Stimulated activated naive B cell treated with anti-CD40 and anti-IgM and Interleukin-4, amounts not matched to agents 10 μg/mL and 1 μg/mL and 100 μg/mL, for 72 hours (primary cell): ENCODE results near the gene ZFAND3.
A peak's percentile ranks its signal among the peaks of the same experiment; 100 is the strongest.
"Not testable (repeated sequence)": the region's sequence is repeated elsewhere in the genome, so short reads cannot be mapped to it uniquely, and the experiment has no call there.

Source experiments
- ATAC-seq, 2 donors: fragments of 150-1000 bp; cut with Tn5 transposase; replicated peaks; 2 replicates each; pipeline ENCODE4 v1.10.0; 2021; ENCODE audit warnings: moderate library complexity in 1 of 2
- DNase-seq: peaks from one replicate; pipeline ENCODE4 v3.0.0; 2021
- H3K27ac Mint-ChIP-seq: one replicate; pipeline ENCODE4 v1.8.0; 2022; ENCODE audit warnings: mild to moderate bottlenecking, mixed read lengths
- H3K27me3 Mint-ChIP-seq, 2 donors: one replicate each; pipeline ENCODE4 v1.8.0; 2022; ENCODE audit warnings: mixed read lengths in 2 of 2
- H3K36me3 Mint-ChIP-seq, 2 donors: one replicate each; pipeline ENCODE4 v1.8.0; 2022; ENCODE audit warnings: mixed read lengths in 2 of 2, mild to moderate bottlenecking in 1 of 2
- H3K4me1 Mint-ChIP-seq, 2 donors: one replicate each; pipeline ENCODE4 v1.8.0; 2022; ENCODE audit warnings: mixed read lengths in 2 of 2, mild to moderate bottlenecking in 1 of 2
- H3K4me3 Mint-ChIP-seq, 2 donors: one replicate each; pipeline ENCODE4 v1.8.0; 2022; ENCODE audit warnings: mild to moderate bottlenecking in 2 of 2, mixed read lengths in 2 of 2, moderate library complexity in 1 of 2
- H3K9me3 Mint-ChIP-seq, 2 donors: one replicate each; pipeline ENCODE4 v1.8.0; 2022; ENCODE audit warnings: mixed read lengths in 2 of 2, mild to moderate bottlenecking in 1 of 2

The ZFAND3 gene

GRCh38 chr6:38039502-38039901, 220.0 kb downstream of the ZFAND3 start:
- Mint-ChIP-seq H3K9me3 (peaks cover 2 to 4% of the 10 kb centered on the region in 2 donors), H3K4me3 (no peak overlapping the region), H3K36me3 (peaks cover 3 to 7% of the 10 kb centered on the region in 2 donors), H3K27me3 (no peaks in the 10 kb centered on the region), H3K4me1 (peaks cover 12 to 31% of the 10 kb centered on the region in 2 donors), H3K27ac (no peak overlapping the region)
- no peak for DNase-seq
- no peak for ATAC-seq

- no peak overlapping the region for H3K4me3 Mint-ChIP-seq
- ATAC-seq (no peak), DNase-seq (no peak)
- peaks cover 12 to 28% of the 10 kb centered on the region in 2 donors for H3K4me1 Mint-ChIP-seq
- peaks cover 3 to 7% of the 10 kb centered on the region in 2 donors for H3K36me3 Mint-ChIP-seq
- H3K27ac Mint-ChIP-seq = no peak overlapping the region
- no peaks in the 10 kb centered on the region for H3K27me3 Mint-ChIP-seq
- H3K9me3 Mint-ChIP-seq = peaks cover 2 to 4% of the 10 kb centered on the region in 2 donors
Observed at GRCh38 chr6:38040254-38040653, 220.7 kb downstream of the ZFAND3 start.

DNA sequence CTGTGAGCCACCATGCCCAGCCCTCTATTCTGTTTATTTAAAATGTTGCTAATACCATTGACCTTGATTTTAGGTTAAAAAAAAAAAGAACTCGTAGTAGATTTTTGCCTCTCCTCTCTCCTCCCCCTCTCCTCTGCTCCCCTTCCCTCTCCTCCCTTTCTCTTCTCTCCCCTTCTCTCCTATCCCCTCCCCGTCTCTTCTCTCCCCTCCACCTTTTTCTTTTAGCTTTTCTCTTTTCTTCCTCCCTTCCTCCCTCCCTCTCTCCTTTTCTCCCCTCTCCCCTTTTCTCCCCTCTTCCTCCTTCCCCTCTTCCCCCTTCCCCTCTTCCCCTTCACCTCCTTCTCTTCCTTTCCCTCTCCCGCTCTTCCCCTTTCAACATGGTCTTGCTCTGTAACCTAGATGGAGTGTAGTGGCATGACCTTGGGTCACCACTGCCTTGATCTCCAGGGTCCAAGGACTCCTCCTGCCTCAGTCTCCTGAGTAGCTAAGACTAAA, 223.8 kb downstream of the ZFAND3 start:
- no peak for DNase-seq
- no peak overlapping the region for H3K27ac Mint-ChIP-seq
- H3K9me3 Mint-ChIP-seq = no peaks in the 10 kb centered on the region
- peaks cover 0 to 4% of the 10 kb centered on the region in 2 donors for H3K36me3 Mint-ChIP-seq
- no peak for ATAC-seq
- no peaks in the 10 kb centered on the region for H3K27me3 Mint-ChIP-seq
- peaks cover 7 to 10% of the 10 kb centered on the region in 2 donors for H3K4me1 Mint-ChIP-seq
- peak overlapping the region in 1 of 2 donors; percentile 22 for H3K4me3 Mint-ChIP-seq

GRCh38 chr6:38045701-38046305, 226.3 kb downstream of the ZFAND3 start:
- Mint-ChIP-seq H3K27ac (no peak overlapping the region), H3K36me3 (peaks cover 9 to 12% of the 10 kb centered on the region in 2 donors), H3K27me3 (no peaks in the 10 kb centered on the region), H3K4me3 (no peak overlapping the region), H3K9me3 (peaks cover 0 to 1% of the 10 kb centered on the region in 2 donors), H3K4me1 (peaks cover 9 to 16% of the 10 kb centered on the region in 2 donors)
- no peak for ATAC-seq
- no peak for DNase-seq

DNA sequence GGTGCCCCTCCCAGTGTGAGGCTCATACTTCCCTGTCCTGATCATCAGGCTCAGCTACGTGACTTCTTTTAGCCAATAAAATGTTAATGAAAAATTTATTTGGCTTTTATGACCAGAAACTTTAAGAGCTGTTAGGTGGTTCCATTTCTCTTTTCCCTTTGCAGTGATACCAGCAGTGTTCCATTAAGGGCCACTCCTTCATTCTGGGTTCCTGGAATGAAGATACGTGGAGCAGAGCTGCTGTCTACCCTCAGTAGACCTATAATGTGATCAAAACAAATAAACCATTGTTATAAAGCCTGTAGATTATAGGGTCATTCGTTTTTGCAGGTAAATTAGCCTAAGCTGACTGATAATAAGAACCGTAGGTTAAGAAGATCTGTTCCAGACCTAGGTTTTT, 228.0 kb downstream of the ZFAND3 start:
- no peaks in the 10 kb centered on the region for H3K27me3 Mint-ChIP-seq
- ATAC-seq (no peak), DNase-seq (no peak)
- H3K4me3 Mint-ChIP-seq = no peak overlapping the region
- peaks cover 10% of the 10 kb centered on the region in 2 donors for H3K36me3 Mint-ChIP-seq
- H3K4me1 Mint-ChIP-seq = peaks cover 8 to 16% of the 10 kb centered on the region in 2 donors
- H3K27ac Mint-ChIP-seq = no peak overlapping the region
- peaks cover 0 to 1% of the 10 kb centered on the region in 2 donors for H3K9me3 Mint-ChIP-seq

DNA sequence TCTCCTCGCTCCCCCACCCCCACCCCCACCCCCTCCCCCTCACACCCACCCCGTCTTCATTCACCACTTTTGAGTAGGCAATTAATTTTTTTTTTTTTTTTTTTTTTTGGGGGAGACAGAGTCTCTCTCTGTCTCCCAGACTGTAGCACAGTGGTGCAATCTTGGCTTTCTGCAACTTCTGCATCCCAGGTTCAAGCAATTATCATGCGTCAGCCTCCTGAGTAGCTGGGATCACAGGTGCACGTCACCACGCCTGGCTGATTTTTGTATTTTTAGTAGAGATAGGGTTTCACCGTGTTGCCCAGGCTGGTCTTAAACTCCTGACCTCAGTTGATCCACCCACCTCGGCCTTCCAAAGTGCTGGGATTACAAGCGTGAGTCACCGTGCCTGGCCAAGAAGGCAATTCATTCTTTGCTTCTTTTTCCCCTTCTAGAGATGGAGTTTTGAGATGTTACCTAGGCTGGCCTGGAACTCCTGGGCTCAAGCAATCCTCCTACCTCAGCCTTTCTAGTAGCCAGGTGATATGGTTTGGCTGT, 230.4 kb downstream of the ZFAND3 start:
- Mint-ChIP-seq H3K36me3 (peaks cover 10% of the 10 kb centered on the region in 2 donors), H3K4me1 (peaks cover 12 to 28% of the 10 kb centered on the region in 2 donors), H3K27ac (peak overlapping the region; percentile 15)
- not testable (repeated sequence) for ATAC-seq, H3K27me3 Mint-ChIP-seq, H3K4me3 Mint-ChIP-seq, DNase-seq, H3K9me3 Mint-ChIP-seq

DNA sequence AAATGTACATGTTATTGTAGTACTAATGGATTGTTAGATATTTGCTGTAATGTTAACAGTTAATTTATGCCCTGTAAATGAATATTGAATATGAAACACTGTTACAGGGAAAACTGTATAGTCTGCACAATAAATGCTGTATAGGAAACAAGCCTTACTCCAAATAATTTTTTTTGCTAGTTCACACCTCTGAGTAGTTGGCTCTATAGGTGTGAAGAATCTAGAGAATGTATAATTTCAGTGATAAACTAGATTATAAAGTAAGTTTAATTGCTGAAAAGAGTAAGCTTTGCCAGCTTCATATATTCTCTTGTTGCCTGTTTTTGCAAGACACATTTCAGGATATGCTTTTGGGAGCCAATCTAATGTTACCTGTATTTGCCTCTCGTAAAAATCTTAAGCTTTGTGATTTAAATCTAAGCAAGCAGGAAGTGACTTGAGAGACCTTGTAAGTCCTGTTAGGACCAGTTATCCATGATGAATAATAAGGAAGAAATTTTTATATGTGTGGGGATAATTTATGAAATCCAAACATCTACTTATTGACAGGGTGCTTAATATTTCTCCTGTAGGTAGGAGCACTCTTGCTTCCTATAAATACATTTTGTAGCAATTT, 232.4 kb downstream of the ZFAND3 start:
- DNase-seq (no peak), ATAC-seq (no peak)
- peaks cover 0 to 1% of the 10 kb centered on the region in 2 donors for H3K9me3 Mint-ChIP-seq
- no peak overlapping the region for H3K27ac Mint-ChIP-seq
- H3K27me3 Mint-ChIP-seq = no peaks in the 10 kb centered on the region
- H3K4me1 Mint-ChIP-seq = peaks cover 18 to 33% of the 10 kb centered on the region in 2 donors
- peaks cover 10% of the 10 kb centered on the region in 2 donors for H3K36me3 Mint-ChIP-seq
- H3K4me3 Mint-ChIP-seq = no peak overlapping the region

GRCh38 chr6:38054527-38055202, 235.1 kb downstream of the ZFAND3 start:
- H3K4me1 Mint-ChIP-seq = peaks cover 21 to 47% of the 10 kb centered on the region in 2 donors
- ATAC-seq (no peak), DNase-seq (no peak)
- no peak overlapping the region for H3K27ac Mint-ChIP-seq
- peaks cover 7 to 10% of the 10 kb centered on the region in 2 donors for H3K36me3 Mint-ChIP-seq
- H3K9me3 Mint-ChIP-seq = no peaks in the 10 kb centered on the region
- H3K4me3 Mint-ChIP-seq = no peak overlapping the region
- H3K27me3 Mint-ChIP-seq = no peaks in the 10 kb centered on the region

- Mint-ChIP-seq H3K36me3 (peaks cover 4 to 6% of the 10 kb centered on the region in 2 donors), H3K9me3 (no peaks in the 10 kb centered on the region), H3K27ac (peak overlapping the region; percentile 27), H3K27me3 (no peaks in the 10 kb centered on the region), H3K4me3 (no peak overlapping the region), H3K4me1 (peaks cover 21 to 46% of the 10 kb centered on the region in 2 donors)
- DNase-seq (no peak), ATAC-seq (no peak)
Observed at GRCh38 chr6:38055203-38055589, 235.7 kb downstream of the ZFAND3 start.

GRCh38 chr6:38056361-38056760, 236.8 kb downstream of the ZFAND3 start:
- H3K4me1 Mint-ChIP-seq = peaks cover 19 to 37% of the 10 kb centered on the region in 2 donors
- no peaks in the 10 kb centered on the region for H3K27me3 Mint-ChIP-seq
- no peak overlapping the region for H3K4me3 Mint-ChIP-seq
- no peak overlapping the region for H3K27ac Mint-ChIP-seq
- H3K36me3 Mint-ChIP-seq = peaks cover 5% of the 10 kb centered on the region in 2 donors
- ATAC-seq = no peak
- H3K9me3 Mint-ChIP-seq = no peaks in the 10 kb centered on the region
- no peak for DNase-seq

GRCh38 chr6:38057994-38058393, 238.5 kb downstream of the ZFAND3 start:
- peak; percentile 99 for ATAC-seq
- Mint-ChIP-seq H3K4me3 (no peak overlapping the region), H3K9me3 (no peaks in the 10 kb centered on the region), H3K4me1 (peaks cover 18 to 33% of the 10 kb centered on the region in 2 donors), H3K36me3 (peaks cover 10 to 14% of the 10 kb centered on the region in 2 donors), H3K27me3 (no peaks in the 10 kb centered on the region), H3K27ac (peak overlapping the region; percentile 80)
- peak; percentile 48 for DNase-seq

GRCh38 chr6:38062066-38062465, 242.5 kb downstream of the ZFAND3 start:
- Mint-ChIP-seq H3K27me3 (no peaks in the 10 kb centered on the region), H3K36me3 (peaks cover 21 to 37% of the 10 kb centered on the region in 2 donors), H3K27ac (peak overlapping the region; percentile 27), H3K4me3 (no peak overlapping the region), H3K9me3 (no peaks in the 10 kb centered on the region), H3K4me1 (peaks cover 22 to 32% of the 10 kb centered on the region in 2 donors)
- DNase-seq (no peak), ATAC-seq (no peak)

DNA sequence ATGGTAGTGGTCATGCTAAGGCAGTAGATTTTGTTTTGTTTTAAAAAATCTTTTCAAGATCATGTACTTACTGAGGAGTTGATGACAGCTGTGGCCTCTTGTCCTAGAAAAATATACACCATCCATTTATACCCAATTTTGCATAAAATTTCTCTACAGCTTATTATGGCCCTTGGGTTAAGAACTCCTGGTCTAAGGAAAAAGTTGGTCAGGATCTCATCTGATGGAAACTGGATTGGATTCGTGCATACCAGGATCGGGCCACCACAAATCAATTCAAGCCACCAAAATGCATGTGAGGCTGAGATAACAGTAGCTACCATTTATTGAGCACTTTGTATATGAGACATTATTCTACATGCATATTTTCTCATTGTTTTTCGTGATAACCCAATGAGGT, 244.4 kb downstream of the ZFAND3 start:
- ATAC-seq (no peak), DNase-seq (no peak)
- H3K27me3 Mint-ChIP-seq = no peaks in the 10 kb centered on the region
- H3K4me1 Mint-ChIP-seq = peaks cover 23 to 29% of the 10 kb centered on the region in 2 donors
- no peaks in the 10 kb centered on the region for H3K9me3 Mint-ChIP-seq
- H3K27ac Mint-ChIP-seq = no peak overlapping the region
- H3K36me3 Mint-ChIP-seq = peaks cover 22 to 39% of the 10 kb centered on the region in 2 donors
- H3K4me3 Mint-ChIP-seq = no peak overlapping the region

GRCh38 chr6:38064431-38064830, 244.9 kb downstream of the ZFAND3 start:
- Mint-ChIP-seq H3K4me1 (peaks cover 24 to 34% of the 10 kb centered on the region in 2 donors), H3K27me3 (no peaks in the 10 kb centered on the region), H3K27ac (no peak overlapping the region), H3K36me3 (peaks cover 22 to 44% of the 10 kb centered on the region in 2 donors), H3K4me3 (no peak overlapping the region), H3K9me3 (no peaks in the 10 kb centered on the region)
- DNase-seq (no peak), ATAC-seq (no peak)
